Activated CD8-positive, alpha-beta memory T cell treated with anti-CD3 and anti-CD28 coated beads for 24 hours (primary cell): ENCODE results near the gene ARVCF.

Experiments
- DNase-seq: peaks from one replicate; pipeline ENCODE4 v3.0.0-alpha.2; 2020

Gene ARVCF

GRCh38 chr22:19971276-19972124 lies 45.1 kb downstream of the ARVCF start:
- no peak for DNase-seq

- peak; percentile 94 for DNase-seq
These were observed 45.9 kb downstream of the ARVCF start for GRCh38 chr22:19970479-19971275.

- DNase-seq = no peak
These were observed 46.6 kb downstream of the ARVCF start for GRCh38 chr22:19970031-19970478.

GRCh38 chr22:19969141-19969928 lies 47.3 kb downstream of the ARVCF start:
- DNase-seq = no peak

- no peak for DNase-seq
These were observed 48.2 kb downstream of the ARVCF start for GRCh38 chr22:19968450-19968891.

GRCh38 chr22:19967850-19968449 lies 48.7 kb downstream of the ARVCF start:
- no peak for DNase-seq

GRCh38 chr22:19966908-19967750 lies 49.5 kb downstream of the ARVCF start:
- no peak for DNase-seq

- no peak for DNase-seq
These were observed 50.6 kb downstream of the ARVCF start for GRCh38 chr22:19965771-19966709.

GRCh38 chr22:19964701-19965386 lies 51.8 kb downstream of the ARVCF start:
- DNase-seq = no peak

- no peak for DNase-seq
These were observed 52.6 kb downstream of the ARVCF start for GRCh38 chr22:19963863-19964642.

- DNase-seq = no peak
These were observed 53.5 kb downstream of the ARVCF start for GRCh38 chr22:19962909-19963806.

- DNase-seq = peak; percentile 82
These were observed 54.2 kb downstream of the ARVCF start for GRCh38 chr22:19962246-19962908.

GRCh38 chr22:19961868-19962245 lies 54.8 kb downstream of the ARVCF start:
- no peak for DNase-seq

- no peak for DNase-seq
These were observed 55.4 kb downstream of the ARVCF start for GRCh38 chr22:19961201-19961580.

GRCh38 chr22:19960491-19961200 lies 56.0 kb downstream of the ARVCF start:
- no peak for DNase-seq

- no peak for DNase-seq
These were observed 56.8 kb downstream of the ARVCF start for GRCh38 chr22:19959587-19960490.
